ENCODE results near the gene ACVRL1.

GRCh38 chr12:51948066-51948465, 40.8 kb downstream of the ACVRL1 start:
- TF ChIP-seq POLR2A (IDR thresholded peaks at IDR 0.05) (no peak), CTCF (IDR thresholded peaks at IDR 0.05) (no peak), POLR2AphosphoS5 (IDR thresholded peaks at IDR 0.05) (no peak)
